GM23338 (cell line): ENCODE results near the gene LMO2. TPM values are rescaled to one million over a fixed set of nuclear protein-coding genes. Genes with fewer than 3 reads are reported as not detected.

Experiments
- ATAC-seq: fragments of 200-7000 bp; cut with Tn5 transposase; 3 replicates; pipeline ENCODE4 v1.9.1; 2020
- DNase-seq: peaks from one replicate; pipeline ENCODE4 v3.0.0-alpha.2; 2015; ENCODE audit warnings: low spot score
- H2AFZ ChIP-seq: fragments of 200-600 bp; sonication (generic); 2 replicates; pipeline ENCODE4 v1.8.0; 2016; ENCODE audit warnings: antibody characterized with exemption, mild to moderate bottlenecking, moderate library complexity
- H3F3A ChIP-seq: fragments of 200-600 bp; sonication (generic); replicated peaks from 2 replicates; pipeline ENCODE4 v1.8.0; 2017; ENCODE audit warnings: antibody characterized with exemption, mixed run types, low read depth
- H3K27ac ChIP-seq: fragments of 200-600 bp; sonication (generic); 2 replicates; pipeline ENCODE4 v1.6.1; 2016; ENCODE audit warnings: low read depth
- H3K27me3 ChIP-seq: fragments of 200-600 bp; sonication (generic); 2 replicates; pipeline ENCODE4 v1.8.0; 2016; ENCODE audit warnings: mild to moderate bottlenecking, mixed run types, moderate library complexity; ENCODE audit not compliant: insufficient read depth
- H3K36me3 ChIP-seq: fragments of 200-600 bp; sonication (generic); 2 replicates; pipeline ENCODE4 v1.8.0; 2016; ENCODE audit warnings: mild to moderate bottlenecking; ENCODE audit not compliant: insufficient read depth
- H3K4me1 ChIP-seq: fragments of 200-600 bp; sonication (generic); 2 replicates; pipeline ENCODE4 v1.8.0; 2016; ENCODE audit warnings: mild to moderate bottlenecking, moderate library complexity; ENCODE audit not compliant: insufficient read depth
- H3K4me2 ChIP-seq: fragments of 200-600 bp; sonication (generic); 2 replicates; pipeline ENCODE4 v1.7.1; 2017; ENCODE audit warnings: mixed run types
- H3K4me3 ChIP-seq: fragments of 200-600 bp; sonication (generic); 2 replicates; pipeline ENCODE4 v1.6.1; 2016; ENCODE audit warnings: mixed run types
- H3K79me2 ChIP-seq: fragments of 200-600 bp; sonication (generic); replicated peaks from 2 replicates; pipeline ENCODE4 v1.8.0; 2017; ENCODE audit warnings: mild to moderate bottlenecking; ENCODE audit not compliant: insufficient read depth
- H3K9me2 ChIP-seq: fragments of 200-600 bp; sonication (generic); 2 replicates; pipeline ENCODE4 v1.8.0; 2017; ENCODE audit not compliant: insufficient read depth
- H4K20me1 ChIP-seq: fragments of 200-600 bp; sonication (generic); replicated peaks from 2 replicates; pipeline ENCODE4 v1.8.0; 2017; ENCODE audit warnings: mild to moderate bottlenecking; ENCODE audit not compliant: insufficient read depth
- H3K27ac Mint-ChIP-seq: 2 replicates; pipeline ENCODE4 v1.8.0; 2020; ENCODE audit warnings: inconsistent platforms, mild to moderate bottlenecking, moderate library complexity, mixed read lengths
- H3K27me3 Mint-ChIP-seq: 3 replicates; pipeline ENCODE4 v1.8.0; 2022; ENCODE audit warnings: low read depth, mild to moderate bottlenecking, moderate library complexity, mixed read lengths, inconsistent platforms; ENCODE audit not compliant: insufficient read depth, poor library complexity
- H3K36me3 Mint-ChIP-seq: 3 replicates; pipeline ENCODE4 v1.8.0; 2021; ENCODE audit warnings: low read depth, mild to moderate bottlenecking, inconsistent platforms, moderate library complexity, mixed read lengths
- H3K4me1 Mint-ChIP-seq: 3 replicates; pipeline ENCODE4 v1.8.0; 2020; ENCODE audit warnings: mild to moderate bottlenecking, inconsistent platforms, mixed read lengths
- H3K4me3 Mint-ChIP-seq: 3 replicates; pipeline ENCODE4 v1.8.0; 2021; ENCODE audit warnings: moderate library complexity, mild to moderate bottlenecking, inconsistent platforms, mixed read lengths
- H3K9me3 Mint-ChIP-seq: 3 replicates; pipeline ENCODE4 v1.8.0; 2020; ENCODE audit warnings: moderate library complexity, mild to moderate bottlenecking, inconsistent platforms, mixed read lengths
- CREB1 ChIP-seq: fragments of 250-450 bp; sonication (Bioruptor Pico); IDR thresholded peaks from 2 replicates; pipeline ENCODE4 v1.5.0; 2020; ENCODE audit warnings: low read depth, mild to moderate bottlenecking, moderate library complexity
- EZH2 ChIP-seq: fragments of 200-600 bp; sonication (generic); IDR thresholded peaks from one replicate; pipeline ENCODE4 v1.8.0; 2017; ENCODE audit warnings: antibody characterized with exemption, mild to moderate bottlenecking, low read depth; ENCODE audit not compliant: unreplicated experiment
- EZH2phosphoT487 ChIP-seq: fragments of 200-600 bp; sonication (generic); IDR thresholded peaks from one replicate; pipeline ENCODE4 v1.8.1; 2018; ENCODE audit warnings: antibody characterized with exemption; ENCODE audit not compliant: unreplicated experiment
- JUNB ChIP-seq: IDR thresholded peaks from one replicate; pipeline ENCODE4 v1.6.1; 2016; ENCODE audit warnings: antibody characterized with exemption; ENCODE audit not compliant: unreplicated experiment
- NANOG ChIP-seq: IDR thresholded peaks from 2 replicates; pipeline ENCODE4 v1.6.1; 2016; ENCODE audit warnings: antibody characterized with exemption, borderline replicate concordance
- POLR2AphosphoS5 ChIP-seq: IDR thresholded peaks from 2 replicates; pipeline ENCODE4 v1.6.1; 2016; ENCODE audit warnings: antibody characterized with exemption, low read depth
- STAT1 ChIP-seq: IDR thresholded peaks from one replicate; pipeline ENCODE4 v1.6.1; 2016; ENCODE audit warnings: antibody characterized with exemption; ENCODE audit not compliant: unreplicated experiment
- ZNF114 ChIP-seq: fragments of 250-450 bp; sonication (Bioruptor Pico); IDR thresholded peaks from 2 replicates; pipeline ENCODE4 v1.5.0; 2020; ENCODE audit warnings: mild to moderate bottlenecking, moderate library complexity
- ZNF331 ChIP-seq: fragments of 250-450 bp; sonication (Bioruptor Pico); IDR thresholded peaks from 2 replicates; pipeline ENCODE4 v1.5.0; 2020; ENCODE audit warnings: low read depth, mild to moderate bottlenecking, moderate library complexity
- long read RNA-seq: library from polyadenylated mRNA; unstranded; transcript quantifications from one replicate; pipeline ENCODE4 v2.0.0, GENCODE V29; 2020; ENCODE audit not compliant: unreplicated experiment
- polyA plus RNA-seq: library from polyadenylated mRNA; unstranded; fragments of >200 nt; fragmentation: Nextera tagmentation; extraction: Ambion mirVana; gene quantifications from 2 replicates; pipeline ENCODE4 v1.2.1, GENCODE V29; 2016
- total RNA-seq: library from RNA; depleted of rRNA; stranded (reverse); fragments of >200 nt; shearing (Covaris generic); gene quantifications from 2 replicates; pipeline ENCODE4 v1.2.3, GENCODE V29; 2014; rRNA removed
- TF ChIP-seq, protein P1 (sequence below): IDR thresholded peaks from 2 replicates; pipeline ENCODE4 v1.6.1; 2016; ENCODE audit warnings: antibody characterized with exemption
- TF ChIP-seq, protein P2 (sequence below): IDR thresholded peaks from one replicate; pipeline ENCODE4 v1.6.1; 2018; ENCODE audit warnings: antibody characterized with exemption; ENCODE audit not compliant: unreplicated experiment
- TF ChIP-seq, protein P3 (sequence below), 2 experiments: fragments of 200-600 bp in 1 of 2; sonication (generic) in 1 of 2; conservative IDR thresholded peaks; 2 replicates each; pipeline versions ENCODE4 v1.5.1 to v1.6.1; 2016 to 2017; ENCODE audit warnings: antibody characterized with exemption in 2 of 2, low read depth in 2 of 2, mild to moderate bottlenecking in 2 of 2, moderate library complexity in 1 of 2
- TF ChIP-seq, protein P4 (sequence below): fragments of 250-450 bp; sonication (Bioruptor Pico); IDR thresholded peaks from 2 replicates; pipeline ENCODE4 v1.5.0; 2020; ENCODE audit warnings: mild to moderate bottlenecking, moderate library complexity

Gene LMO2
- total RNA-seq (3.1 and 3.9 TPM in 2 replicates), polyA plus RNA-seq (1.4 and 2.7 TPM in 2 replicates)
- long read RNA-seq: 0 reads

DNA sequence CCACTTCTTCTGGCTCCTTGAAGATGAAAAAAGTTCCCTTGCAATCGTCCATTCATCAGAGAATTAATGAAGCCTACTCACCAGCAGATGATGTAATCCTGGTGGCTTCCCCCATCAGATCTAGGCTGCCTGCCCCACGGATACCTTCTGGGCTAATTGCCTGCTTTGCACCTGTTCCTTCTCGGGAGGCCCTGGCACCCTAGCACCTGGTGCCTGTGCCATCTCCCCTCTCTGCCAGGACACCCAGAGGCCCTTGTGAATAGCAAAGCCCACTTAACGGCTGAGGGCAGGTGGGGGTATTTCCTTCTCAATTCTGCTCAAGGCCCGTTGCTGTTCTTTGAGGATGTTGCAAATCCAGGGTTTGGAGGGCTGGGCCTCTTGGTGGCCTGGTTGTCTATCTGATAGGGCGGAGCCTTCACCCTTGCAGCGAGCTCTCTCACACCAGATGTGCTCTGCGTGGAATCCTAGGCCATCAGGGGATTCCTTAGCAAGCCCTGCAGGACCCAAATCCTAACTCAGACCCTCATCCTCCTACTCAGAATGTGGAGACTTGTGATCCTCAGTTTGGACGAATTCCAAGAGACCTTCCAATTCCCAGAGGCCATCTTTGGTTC is at the start of gene LMO2:
TSS of gene LMO2 (minus strand) at position 363 of the 614 bp plus-strand sequence. CDS start 22,360 bp downstream, outside the sequence.
- no peaks in the 10 kb centered on the region; the same call in 1 of the 3 replicates for H3K9me3 Mint-ChIP-seq
- ATAC-seq (no peak; the same call in 1 of the 3 replicates), DNase-seq (no peak)
- peaks cover 4% of the 10 kb centered on the region for H3K27me3 Mint-ChIP-seq
- Histone ChIP-seq H3K4me1 (peaks cover 6% of the 10 kb centered on the region), H3K4me2 (no peak within 1 kb of the TSS), H3K4me3 (no peak within 1 kb of the TSS), H3K36me3 (no peaks in the 10 kb centered on the region), H3F3A (no peaks in the 10 kb centered on the region), H3K79me2 (no peaks in the 10 kb centered on the region), H2AFZ (peak within 1 kb of the TSS; percentile 77), H3K27me3 (no peaks in the 10 kb centered on the region), H3K27ac (no peak within 1 kb of the TSS), H4K20me1 (no peaks in the 10 kb centered on the region), H3K9me2 (no peaks in the 10 kb centered on the region)
- H3K4me1 Mint-ChIP-seq: peaks cover 22% of the 10 kb centered on the region
- no peak within 1 kb of the TSS for H3K4me3 Mint-ChIP-seq
- no peaks in the 10 kb centered on the region for H3K36me3 Mint-ChIP-seq
- H3K27ac Mint-ChIP-seq: peak within 1 kb of the TSS; percentile 56; the same call in 1 of the 2 replicates
- TF ChIP-seq ZNF114 (no peak), EZH2phosphoT487 (no peak), STAT1 (no peak), EZH2 (no peak), NANOG (no peak), CREB1 (CRISPR knock-in tag) (no peak), ZNF331 (no peak), POLR2AphosphoS5 (no peak), JUNB (no peak)
- TF ChIP-seq, protein P1, sequence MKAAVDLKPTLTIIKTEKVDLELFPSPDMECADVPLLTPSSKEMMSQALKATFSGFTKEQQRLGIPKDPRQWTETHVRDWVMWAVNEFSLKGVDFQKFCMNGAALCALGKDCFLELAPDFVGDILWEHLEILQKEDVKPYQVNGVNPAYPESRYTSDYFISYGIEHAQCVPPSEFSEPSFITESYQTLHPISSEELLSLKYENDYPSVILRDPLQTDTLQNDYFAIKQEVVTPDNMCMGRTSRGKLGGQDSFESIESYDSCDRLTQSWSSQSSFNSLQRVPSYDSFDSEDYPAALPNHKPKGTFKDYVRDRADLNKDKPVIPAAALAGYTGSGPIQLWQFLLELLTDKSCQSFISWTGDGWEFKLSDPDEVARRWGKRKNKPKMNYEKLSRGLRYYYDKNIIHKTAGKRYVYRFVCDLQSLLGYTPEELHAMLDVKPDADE: no peak
- TF ChIP-seq, protein P2, sequence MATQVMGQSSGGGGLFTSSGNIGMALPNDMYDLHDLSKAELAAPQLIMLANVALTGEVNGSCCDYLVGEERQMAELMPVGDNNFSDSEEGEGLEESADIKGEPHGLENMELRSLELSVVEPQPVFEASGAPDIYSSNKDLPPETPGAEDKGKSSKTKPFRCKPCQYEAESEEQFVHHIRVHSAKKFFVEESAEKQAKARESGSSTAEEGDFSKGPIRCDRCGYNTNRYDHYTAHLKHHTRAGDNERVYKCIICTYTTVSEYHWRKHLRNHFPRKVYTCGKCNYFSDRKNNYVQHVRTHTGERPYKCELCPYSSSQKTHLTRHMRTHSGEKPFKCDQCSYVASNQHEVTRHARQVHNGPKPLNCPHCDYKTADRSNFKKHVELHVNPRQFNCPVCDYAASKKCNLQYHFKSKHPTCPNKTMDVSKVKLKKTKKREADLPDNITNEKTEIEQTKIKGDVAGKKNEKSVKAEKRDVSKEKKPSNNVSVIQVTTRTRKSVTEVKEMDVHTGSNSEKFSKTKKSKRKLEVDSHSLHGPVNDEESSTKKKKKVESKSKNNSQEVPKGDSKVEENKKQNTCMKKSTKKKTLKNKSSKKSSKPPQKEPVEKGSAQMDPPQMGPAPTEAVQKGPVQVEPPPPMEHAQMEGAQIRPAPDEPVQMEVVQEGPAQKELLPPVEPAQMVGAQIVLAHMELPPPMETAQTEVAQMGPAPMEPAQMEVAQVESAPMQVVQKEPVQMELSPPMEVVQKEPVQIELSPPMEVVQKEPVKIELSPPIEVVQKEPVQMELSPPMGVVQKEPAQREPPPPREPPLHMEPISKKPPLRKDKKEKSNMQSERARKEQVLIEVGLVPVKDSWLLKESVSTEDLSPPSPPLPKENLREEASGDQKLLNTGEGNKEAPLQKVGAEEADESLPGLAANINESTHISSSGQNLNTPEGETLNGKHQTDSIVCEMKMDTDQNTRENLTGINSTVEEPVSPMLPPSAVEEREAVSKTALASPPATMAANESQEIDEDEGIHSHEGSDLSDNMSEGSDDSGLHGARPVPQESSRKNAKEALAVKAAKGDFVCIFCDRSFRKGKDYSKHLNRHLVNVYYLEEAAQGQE: no peak
- TF ChIP-seq, protein P3, sequence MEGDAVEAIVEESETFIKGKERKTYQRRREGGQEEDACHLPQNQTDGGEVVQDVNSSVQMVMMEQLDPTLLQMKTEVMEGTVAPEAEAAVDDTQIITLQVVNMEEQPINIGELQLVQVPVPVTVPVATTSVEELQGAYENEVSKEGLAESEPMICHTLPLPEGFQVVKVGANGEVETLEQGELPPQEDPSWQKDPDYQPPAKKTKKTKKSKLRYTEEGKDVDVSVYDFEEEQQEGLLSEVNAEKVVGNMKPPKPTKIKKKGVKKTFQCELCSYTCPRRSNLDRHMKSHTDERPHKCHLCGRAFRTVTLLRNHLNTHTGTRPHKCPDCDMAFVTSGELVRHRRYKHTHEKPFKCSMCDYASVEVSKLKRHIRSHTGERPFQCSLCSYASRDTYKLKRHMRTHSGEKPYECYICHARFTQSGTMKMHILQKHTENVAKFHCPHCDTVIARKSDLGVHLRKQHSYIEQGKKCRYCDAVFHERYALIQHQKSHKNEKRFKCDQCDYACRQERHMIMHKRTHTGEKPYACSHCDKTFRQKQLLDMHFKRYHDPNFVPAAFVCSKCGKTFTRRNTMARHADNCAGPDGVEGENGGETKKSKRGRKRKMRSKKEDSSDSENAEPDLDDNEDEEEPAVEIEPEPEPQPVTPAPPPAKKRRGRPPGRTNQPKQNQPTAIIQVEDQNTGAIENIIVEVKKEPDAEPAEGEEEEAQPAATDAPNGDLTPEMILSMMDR (conservative IDR thresholded peaks at IDR 0.05; ENCODE audit: low read depth in 2 of 2): no peak
- TF ChIP-seq, protein P4, sequence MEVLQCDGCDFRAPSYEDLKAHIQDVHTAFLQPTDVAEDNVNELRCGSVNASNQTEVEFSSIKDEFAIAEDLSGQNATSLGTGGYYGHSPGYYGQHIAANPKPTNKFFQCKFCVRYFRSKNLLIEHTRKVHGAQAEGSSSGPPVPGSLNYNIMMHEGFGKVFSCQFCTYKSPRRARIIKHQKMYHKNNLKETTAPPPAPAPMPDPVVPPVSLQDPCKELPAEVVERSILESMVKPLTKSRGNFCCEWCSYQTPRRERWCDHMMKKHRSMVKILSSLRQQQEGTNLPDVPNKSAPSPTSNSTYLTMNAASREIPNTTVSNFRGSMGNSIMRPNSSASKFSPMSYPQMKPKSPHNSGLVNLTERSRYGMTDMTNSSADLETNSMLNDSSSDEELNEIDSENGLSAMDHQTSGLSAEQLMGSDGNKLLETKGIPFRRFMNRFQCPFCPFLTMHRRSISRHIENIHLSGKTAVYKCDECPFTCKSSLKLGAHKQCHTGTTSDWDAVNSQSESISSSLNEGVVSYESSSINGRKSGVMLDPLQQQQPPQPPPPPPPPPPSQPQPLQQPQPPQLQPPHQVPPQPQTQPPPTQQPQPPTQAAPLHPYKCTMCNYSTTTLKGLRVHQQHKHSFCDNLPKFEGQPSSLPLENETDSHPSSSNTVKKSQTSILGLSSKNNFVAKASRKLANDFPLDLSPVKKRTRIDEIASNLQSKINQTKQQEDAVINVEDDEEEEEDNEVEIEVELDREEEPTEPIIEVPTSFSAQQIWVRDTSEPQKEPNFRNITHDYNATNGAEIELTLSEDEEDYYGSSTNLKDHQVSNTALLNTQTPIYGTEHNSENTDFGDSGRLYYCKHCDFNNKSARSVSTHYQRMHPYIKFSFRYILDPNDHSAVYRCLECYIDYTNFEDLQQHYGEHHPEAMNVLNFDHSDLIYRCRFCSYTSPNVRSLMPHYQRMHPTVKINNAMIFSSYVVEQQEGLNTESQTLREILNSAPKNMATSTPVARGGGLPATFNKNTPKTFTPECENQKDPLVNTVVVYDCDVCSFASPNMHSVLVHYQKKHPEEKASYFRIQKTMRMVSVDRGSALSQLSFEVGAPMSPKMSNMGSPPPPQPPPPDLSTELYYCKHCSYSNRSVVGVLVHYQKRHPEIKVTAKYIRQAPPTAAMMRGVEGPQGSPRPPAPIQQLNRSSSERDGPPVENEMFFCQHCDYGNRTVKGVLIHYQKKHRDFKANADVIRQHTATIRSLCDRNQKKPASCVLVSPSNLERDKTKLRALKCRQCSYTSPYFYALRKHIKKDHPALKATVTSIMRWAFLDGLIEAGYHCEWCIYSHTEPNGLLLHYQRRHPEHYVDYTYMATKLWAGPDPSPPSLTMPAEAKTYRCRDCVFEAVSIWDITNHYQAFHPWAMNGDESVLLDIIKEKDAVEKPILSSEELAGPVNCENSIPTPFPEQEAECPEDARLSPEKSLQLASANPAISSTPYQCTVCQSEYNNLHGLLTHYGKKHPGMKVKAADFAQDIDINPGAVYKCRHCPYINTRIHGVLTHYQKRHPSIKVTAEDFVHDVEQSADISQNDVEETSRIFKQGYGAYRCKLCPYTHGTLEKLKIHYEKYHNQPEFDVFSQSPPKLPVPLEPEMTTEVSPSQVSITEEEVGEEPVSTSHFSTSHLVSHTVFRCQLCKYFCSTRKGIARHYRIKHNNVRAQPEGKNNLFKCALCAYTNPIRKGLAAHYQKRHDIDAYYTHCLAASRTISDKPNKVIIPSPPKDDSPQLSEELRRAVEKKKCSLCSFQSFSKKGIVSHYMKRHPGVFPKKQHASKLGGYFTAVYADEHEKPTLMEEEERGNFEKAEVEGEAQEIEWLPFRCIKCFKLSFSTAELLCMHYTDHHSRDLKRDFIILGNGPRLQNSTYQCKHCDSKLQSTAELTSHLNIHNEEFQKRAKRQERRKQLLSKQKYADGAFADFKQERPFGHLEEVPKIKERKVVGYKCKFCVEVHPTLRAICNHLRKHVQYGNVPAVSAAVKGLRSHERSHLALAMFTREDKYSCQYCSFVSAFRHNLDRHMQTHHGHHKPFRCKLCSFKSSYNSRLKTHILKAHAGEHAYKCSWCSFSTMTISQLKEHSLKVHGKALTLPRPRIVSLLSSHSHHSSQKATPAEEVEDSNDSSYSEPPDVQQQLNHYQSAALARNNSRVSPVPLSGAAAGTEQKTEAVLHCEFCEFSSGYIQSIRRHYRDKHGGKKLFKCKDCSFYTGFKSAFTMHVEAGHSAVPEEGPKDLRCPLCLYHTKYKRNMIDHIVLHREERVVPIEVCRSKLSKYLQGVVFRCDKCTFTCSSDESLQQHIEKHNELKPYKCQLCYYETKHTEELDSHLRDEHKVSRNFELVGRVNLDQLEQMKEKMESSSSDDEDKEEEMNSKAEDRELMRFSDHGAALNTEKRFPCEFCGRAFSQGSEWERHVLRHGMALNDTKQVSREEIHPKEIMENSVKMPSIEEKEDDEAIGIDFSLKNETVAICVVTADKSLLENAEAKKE (CRISPR knock-in tag): no peak
